Peyer's patch (tissue), 4 donors: ENCODE measurements around the gene COLGALT1.

ENCODE experiments used
- POLR2A ChIP-seq, 2 donors: fragments of 450-650 bp; IDR thresholded peaks; one replicate each; pipeline ENCODE4 v1.5.1; 2017; ENCODE audit warnings: antibody characterized with exemption in 2 of 2, mild to moderate bottlenecking in 2 of 2, moderate library complexity in 2 of 2
- TF ChIP-seq, protein P1 (sequence below), 6 experiments: fragments of 450-650 bp in 4 of 6; fragments of 200-600 bp in 2 of 6; sonication (generic) in 1 of 6; IDR thresholded peaks; one replicate each; pipeline ENCODE4 v1.5.1; 2017 to 2019; ENCODE audit warnings: antibody characterized with exemption in 6 of 6, mild to moderate bottlenecking in 3 of 6, moderate library complexity in 1 of 6

DNA sequence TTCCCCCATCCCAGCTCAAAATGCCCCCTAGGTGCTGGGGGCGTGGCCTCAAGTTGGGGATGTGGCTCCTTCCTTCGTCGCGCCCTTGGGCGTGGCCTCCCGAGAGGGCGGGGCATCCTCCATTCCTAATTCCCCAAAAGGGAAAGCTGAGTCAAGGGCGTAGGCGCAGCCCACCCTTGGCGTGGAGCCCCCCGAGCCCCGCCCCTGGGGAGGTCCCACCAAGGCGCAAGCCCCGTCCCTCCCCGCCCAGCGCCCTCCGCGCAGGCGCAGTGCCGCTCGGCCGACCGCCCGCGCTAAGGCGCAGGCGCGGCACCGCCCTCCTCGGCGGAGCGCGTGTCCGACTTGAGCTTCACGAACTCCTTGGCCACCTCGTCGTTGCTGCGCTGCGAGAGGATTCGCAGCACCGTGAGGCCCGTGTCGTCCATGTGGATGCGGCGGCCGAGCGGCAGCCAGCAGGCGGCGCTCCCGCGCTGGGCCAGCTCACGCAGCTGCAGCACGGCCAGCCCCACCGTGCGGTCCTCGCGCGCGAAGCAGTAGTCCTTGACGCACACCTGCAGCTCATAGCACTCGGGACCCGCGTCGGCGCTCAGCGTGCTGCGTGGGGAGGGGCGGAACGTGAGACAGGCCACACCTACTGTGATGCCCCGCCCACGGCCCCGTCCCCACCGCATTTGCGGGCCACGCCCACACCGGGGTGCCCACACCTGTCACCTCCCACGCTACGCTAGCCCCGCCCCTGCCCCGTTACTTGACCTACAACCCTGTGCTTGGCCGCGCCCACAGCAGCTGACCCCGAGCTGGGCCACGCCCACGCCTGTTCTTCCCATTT, 50.5 kb downstream of the COLGALT1 start:
- TF ChIP-seq, protein P1, sequence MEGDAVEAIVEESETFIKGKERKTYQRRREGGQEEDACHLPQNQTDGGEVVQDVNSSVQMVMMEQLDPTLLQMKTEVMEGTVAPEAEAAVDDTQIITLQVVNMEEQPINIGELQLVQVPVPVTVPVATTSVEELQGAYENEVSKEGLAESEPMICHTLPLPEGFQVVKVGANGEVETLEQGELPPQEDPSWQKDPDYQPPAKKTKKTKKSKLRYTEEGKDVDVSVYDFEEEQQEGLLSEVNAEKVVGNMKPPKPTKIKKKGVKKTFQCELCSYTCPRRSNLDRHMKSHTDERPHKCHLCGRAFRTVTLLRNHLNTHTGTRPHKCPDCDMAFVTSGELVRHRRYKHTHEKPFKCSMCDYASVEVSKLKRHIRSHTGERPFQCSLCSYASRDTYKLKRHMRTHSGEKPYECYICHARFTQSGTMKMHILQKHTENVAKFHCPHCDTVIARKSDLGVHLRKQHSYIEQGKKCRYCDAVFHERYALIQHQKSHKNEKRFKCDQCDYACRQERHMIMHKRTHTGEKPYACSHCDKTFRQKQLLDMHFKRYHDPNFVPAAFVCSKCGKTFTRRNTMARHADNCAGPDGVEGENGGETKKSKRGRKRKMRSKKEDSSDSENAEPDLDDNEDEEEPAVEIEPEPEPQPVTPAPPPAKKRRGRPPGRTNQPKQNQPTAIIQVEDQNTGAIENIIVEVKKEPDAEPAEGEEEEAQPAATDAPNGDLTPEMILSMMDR (IDR thresholded peaks at IDR 0.05) = peak in 4 of 6 experiments; percentile 60 to 69 (median 64)
- TF ChIP-seq POLR2A (IDR thresholded peaks at IDR 0.05) = no peak
